Mesendoderm (in vitro differentiated cells): ENCODE results near the gene KCTD19.

ENCODE experiments used
- DNase-seq: peaks from one replicate; pipeline ENCODE4 v3.0.0; 2013
- H2AK5ac ChIP-seq: 2 replicates; pipeline ENCODE4 v1.6.1; 2013; ENCODE audit warnings: low read length, inconsistent platforms
- H2BK120ac ChIP-seq: 2 replicates; pipeline ENCODE4 v1.6.1; 2013; ENCODE audit warnings: low read depth, mild to moderate bottlenecking, low read length, moderate library complexity, mixed read lengths
- H2BK15ac ChIP-seq: replicated peaks from 2 replicates; pipeline ENCODE4 v1.6.1; 2013; ENCODE audit warnings: low read depth, mild to moderate bottlenecking, moderate library complexity
- H2BK5ac ChIP-seq: 2 replicates; pipeline ENCODE4 v1.6.1; 2013; ENCODE audit warnings: low read length, inconsistent platforms
- H3K18ac ChIP-seq: 2 replicates; pipeline ENCODE4 v1.6.1; 2013; ENCODE audit warnings: mild to moderate bottlenecking, low read length, mixed read lengths
- H3K23ac ChIP-seq: one replicate; pipeline ENCODE4 v1.6.1; 2013; ENCODE audit warnings: low read length
- H3K27ac ChIP-seq: 2 replicates; pipeline ENCODE4 v1.5.1; 2013; ENCODE audit warnings: low read depth, mild to moderate bottlenecking, inconsistent platforms, low read length, moderate library complexity
- H3K27me3 ChIP-seq: 2 replicates; pipeline ENCODE4 v1.6.1; 2013; ENCODE audit warnings: low read length, control low read depth, mild to moderate bottlenecking, inconsistent platforms; ENCODE audit not compliant: insufficient read depth, poor library complexity
- H3K36me3 ChIP-seq: 2 replicates; pipeline ENCODE4 v1.6.1; 2013; ENCODE audit warnings: low read length, inconsistent platforms; ENCODE audit not compliant: control insufficient read depth, insufficient read depth
- H3K4ac ChIP-seq: one replicate; pipeline ENCODE4 v1.6.1; 2013; ENCODE audit warnings: low read depth, mild to moderate bottlenecking, low read length, moderate library complexity
- H3K4me1 ChIP-seq: 2 replicates; pipeline ENCODE4 v1.6.1; 2013; ENCODE audit warnings: low read depth, low read length, inconsistent platforms; ENCODE audit not compliant: control insufficient read depth
- H3K4me2 ChIP-seq: 2 replicates; pipeline ENCODE4 v1.6.1; 2013; ENCODE audit warnings: low read length
- H3K4me3 ChIP-seq: 2 replicates; pipeline ENCODE4 v1.5.1; 2013; ENCODE audit warnings: mild to moderate bottlenecking, low read length
- H3K56ac ChIP-seq: one replicate; pipeline ENCODE4 v1.6.1; 2013; ENCODE audit warnings: low read length
- H3K79me1 ChIP-seq: 2 replicates; pipeline ENCODE4 v1.6.1; 2013; ENCODE audit warnings: low read length, inconsistent platforms
- H3K79me2 ChIP-seq: 2 replicates; pipeline ENCODE4 v1.6.1; 2013; ENCODE audit warnings: mild to moderate bottlenecking, low read length; ENCODE audit not compliant: control insufficient read depth, insufficient read depth
- H3K9ac ChIP-seq: 2 replicates; pipeline ENCODE4 v1.6.1; 2013; ENCODE audit warnings: low read length, inconsistent platforms
- H4K5ac ChIP-seq: one replicate; pipeline ENCODE4 v1.6.1; 2013; ENCODE audit warnings: low read length
- H4K8ac ChIP-seq: one replicate; pipeline ENCODE4 v1.6.1; 2013; ENCODE audit warnings: low read depth, mild to moderate bottlenecking, control low read depth, low read length, moderate library complexity
- WGBS: extraction: QIAGEN DNeasy Blood & Tissue Kit; methylation state at CpG from one replicate; pipeline ENCODE4 v1.1.7; 2013; ENCODE audit warnings: low lambda C conversion rate, missing lambda C conversion rate; ENCODE audit not compliant: insufficient coverage; ENCODE audit errors: extremely low coverage; 5-methylcytosine and 5-hydroxymethylcytosine counted together

The KCTD19 gene

DNA sequence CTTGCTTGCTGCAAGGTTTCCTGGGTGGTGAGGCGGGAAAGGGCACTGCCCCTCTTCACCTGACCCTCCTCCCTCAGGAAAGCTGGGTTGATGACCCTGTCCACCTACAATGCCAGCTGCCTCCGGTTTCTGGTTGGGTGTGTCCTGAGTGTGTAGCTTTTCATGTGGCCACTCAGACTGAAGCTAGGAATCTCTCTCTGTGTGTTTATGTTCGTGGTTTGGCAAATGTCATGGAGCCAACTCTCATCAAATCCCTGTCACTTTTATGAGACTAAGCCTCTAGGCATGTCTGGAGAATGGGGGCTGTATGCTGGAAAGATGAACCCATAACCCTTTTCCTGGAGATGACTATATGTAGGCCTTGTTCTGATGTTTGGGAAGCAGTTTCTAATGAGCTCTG is 30.1 kb downstream of the KCTD19 start:
- no peak overlapping the region for H3K9ac ChIP-seq
- no CpG with 5 or more reads among the region's 3 CpGs for WGBS

DNA sequence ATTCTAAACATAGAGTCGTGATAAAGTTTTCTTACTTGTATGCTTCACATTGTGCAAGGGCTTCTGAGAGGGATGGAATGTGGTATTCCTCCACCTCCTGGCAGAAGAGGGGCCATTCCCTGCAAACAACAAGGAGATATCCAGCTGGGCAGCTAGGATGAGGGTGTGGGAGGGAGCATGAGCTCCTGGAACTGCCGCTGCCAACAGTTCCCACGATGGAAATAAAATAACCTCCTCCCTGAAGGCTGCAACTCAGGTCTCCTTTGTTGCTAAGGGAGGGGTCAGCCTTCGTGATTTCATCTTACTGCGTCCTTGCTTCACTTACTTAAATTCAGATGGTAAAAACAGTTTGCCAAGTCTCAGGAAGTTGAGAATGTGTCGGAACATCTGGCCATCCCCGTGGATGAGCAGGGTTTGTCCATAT is 31.6 kb downstream of the KCTD19 start:
- no CpG with 5 or more reads among the region's 7 CpGs for WGBS
- no peak overlapping the region for H4K8ac ChIP-seq
- H2BK5ac ChIP-seq: no peak overlapping the region
- H2AK5ac ChIP-seq: no peak overlapping the region
- peak; percentile 30 for DNase-seq
- H3K4ac ChIP-seq: no peak overlapping the region
- no peaks in the 10 kb centered on the region for H3K79me2 ChIP-seq
- no peaks in the 10 kb centered on the region for H3K79me1 ChIP-seq
- no peak overlapping the region for H3K27ac ChIP-seq
- no peaks in the 10 kb centered on the region for H3K4me1 ChIP-seq
- H3K23ac ChIP-seq: no peak overlapping the region
- H2BK120ac ChIP-seq: no peak overlapping the region
- H3K27me3 ChIP-seq: no peaks in the 10 kb centered on the region
- no peak overlapping the region for H2BK15ac ChIP-seq
- H3K36me3 ChIP-seq: no peaks in the 10 kb centered on the region
- no peak overlapping the region for H4K5ac ChIP-seq
- no peak overlapping the region for H3K9ac ChIP-seq
- no peak overlapping the region for H3K4me3 ChIP-seq
- no peak overlapping the region for H3K4me2 ChIP-seq
- no peak overlapping the region for H3K56ac ChIP-seq
- H3K18ac ChIP-seq: no peak overlapping the region

More for the DNA sequence above, 30.1 kb downstream of the KCTD19 start:
- Histone ChIP-seq H2BK5ac (no peak overlapping the region), H3K56ac (no peak overlapping the region), H3K4me2 (no peak overlapping the region), H3K4me1 (no peaks in the 10 kb centered on the region), H3K18ac (no peak overlapping the region), H2AK5ac (no peak overlapping the region), H3K79me2 (no peaks in the 10 kb centered on the region), H3K79me1 (no peaks in the 10 kb centered on the region), H4K5ac (no peak overlapping the region), H3K27ac (no peak overlapping the region), H3K27me3 (no peaks in the 10 kb centered on the region), H4K8ac (no peak overlapping the region), H3K36me3 (no peaks in the 10 kb centered on the region), H3K23ac (no peak overlapping the region), H2BK120ac (no peak overlapping the region), H2BK15ac (no peak overlapping the region), H3K4ac (no peak overlapping the region), H3K4me3 (no peak overlapping the region)
- no peak for DNase-seq

GRCh38 chr16:67294171-67294757 is 32.3 kb downstream of the KCTD19 start:
- no peak overlapping the region for H3K9ac ChIP-seq
- H3K79me1 ChIP-seq: no peaks in the 10 kb centered on the region
- H3K79me2 ChIP-seq: no peaks in the 10 kb centered on the region
- no peak overlapping the region for H2BK120ac ChIP-seq
- no peak overlapping the region for H3K18ac ChIP-seq
- no peak overlapping the region for H2AK5ac ChIP-seq
- H3K27me3 ChIP-seq: no peaks in the 10 kb centered on the region
- H3K27ac ChIP-seq: no peak overlapping the region
- no peak overlapping the region for H2BK15ac ChIP-seq
- H4K8ac ChIP-seq: no peak overlapping the region
- H3K4ac ChIP-seq: no peak overlapping the region
- H3K36me3 ChIP-seq: no peaks in the 10 kb centered on the region
- no peak overlapping the region for H3K4me2 ChIP-seq
- H3K4me1 ChIP-seq: no peaks in the 10 kb centered on the region
- H3K23ac ChIP-seq: no peak overlapping the region
- WGBS: no CpG with 5 or more reads among the region's 4 CpGs
- H3K4me3 ChIP-seq: no peak overlapping the region
- no peak overlapping the region for H2BK5ac ChIP-seq
- no peak overlapping the region for H3K56ac ChIP-seq
- no peak overlapping the region for H4K5ac ChIP-seq
- DNase-seq: no peak

- no peaks in the 10 kb centered on the region for H3K4me1 ChIP-seq
- no peak for DNase-seq
These were observed 35.1 kb downstream of the KCTD19 start for GRCh38 chr16:67291461-67291860.

DNA sequence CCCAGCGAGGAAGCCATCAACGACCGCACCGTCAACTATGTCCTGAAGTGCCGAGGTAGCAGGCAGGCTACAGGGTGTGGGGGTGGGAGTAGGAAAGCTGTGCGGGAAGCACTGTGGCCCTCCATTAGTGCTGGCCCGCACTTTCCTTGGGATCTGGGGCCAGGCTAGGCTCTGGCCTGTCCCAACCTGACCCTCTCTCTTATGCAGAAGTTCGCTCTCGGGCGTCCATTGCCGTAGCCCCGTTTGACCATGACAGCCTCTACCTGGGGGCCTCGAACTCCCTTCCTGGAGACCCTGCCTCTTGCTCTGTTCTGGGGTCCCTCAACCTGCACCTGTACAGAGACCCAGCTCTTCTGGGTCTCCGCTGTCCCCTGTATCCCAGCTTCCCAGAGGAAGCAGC is 38.6 kb downstream of the KCTD19 start:
- no peak overlapping the region for H2BK15ac ChIP-seq
- H3K4me1 ChIP-seq: no peaks in the 10 kb centered on the region
- H3K9ac ChIP-seq: no peak overlapping the region
- no peaks in the 10 kb centered on the region for H3K36me3 ChIP-seq
- H3K23ac ChIP-seq: no peak overlapping the region
- H3K56ac ChIP-seq: no peak overlapping the region
- no peak overlapping the region for H4K8ac ChIP-seq
- H3K18ac ChIP-seq: no peak overlapping the region
- no peak overlapping the region for H2BK5ac ChIP-seq
- no peaks in the 10 kb centered on the region for H3K79me2 ChIP-seq
- H3K27ac ChIP-seq: no peak overlapping the region
- no peak overlapping the region for H3K4me3 ChIP-seq
- no peak overlapping the region for H4K5ac ChIP-seq
- H3K27me3 ChIP-seq: no peaks in the 10 kb centered on the region
- H3K4me2 ChIP-seq: no peak overlapping the region
- DNase-seq: no peak
- H3K4ac ChIP-seq: no peak overlapping the region
- H2AK5ac ChIP-seq: no peak overlapping the region
- WGBS: no CpG with 5 or more reads among the region's 14 CpGs
- no peaks in the 10 kb centered on the region for H3K79me1 ChIP-seq
- no peak overlapping the region for H2BK120ac ChIP-seq

More at GRCh38 chr16:67291461-67291860, 35.1 kb downstream of the KCTD19 start:
- Histone ChIP-seq H4K5ac (no peak overlapping the region), H2AK5ac (no peak overlapping the region), H2BK15ac (no peak overlapping the region), H3K79me1 (no peaks in the 10 kb centered on the region), H3K18ac (no peak overlapping the region), H3K56ac (no peak overlapping the region), H3K4me2 (no peak overlapping the region), H3K36me3 (no peaks in the 10 kb centered on the region), H3K9ac (no peak overlapping the region), H2BK120ac (no peak overlapping the region), H3K23ac (no peak overlapping the region), H3K4me3 (no peak overlapping the region), H3K27me3 (no peaks in the 10 kb centered on the region), H3K79me2 (no peaks in the 10 kb centered on the region), H4K8ac (no peak overlapping the region), H2BK5ac (no peak overlapping the region), H3K4ac (no peak overlapping the region), H3K27ac (no peak overlapping the region)
- no CpG with 5 or more reads among the region's 7 CpGs for WGBS
